WTC11 (cell line): ENCODE measurements around the gene RASSF4. TPM values are rescaled to one million over a fixed set of nuclear protein-coding genes. Genes with fewer than 3 reads are reported as not detected.

Experiments used
- ATAC-seq: fragments of 200-7000 bp; cut with Tn5 transposase; 2 replicates; pipeline ENCODE4 v1.10.0; 2021; ENCODE audit warnings: mild to moderate bottlenecking, moderate library complexity
- CTCF ChIA-PET: fragments of 300-600 bp; sonication (Branson Sonifier 250); formaldehyde crosslinking; loops from one replicate; lab custom pipeline; 2021; ENCODE audit warnings: antibody characterized with exemption; lab: Charles Lee
- POLR2A ChIA-PET: fragments of 350-600 bp; sonication (Branson Sonifier 250); formaldehyde crosslinking; loops from one replicate; lab custom pipeline; 2021; ENCODE audit warnings: antibody characterized with exemption; lab: Charles Lee
- DNase-seq: peaks from one replicate; pipeline ENCODE4 v3.0.0; 2021; ENCODE audit warnings: low spot score
- H3K27ac Mint-ChIP-seq: 2 replicates; pipeline ENCODE4 v1.8.0; 2021; ENCODE audit warnings: mixed read lengths
- H3K27me3 Mint-ChIP-seq: 2 replicates; pipeline ENCODE4 v1.8.0; 2021; ENCODE audit warnings: low read depth, mild to moderate bottlenecking, moderate library complexity, mixed read lengths
- H3K36me3 Mint-ChIP-seq: 2 replicates; pipeline ENCODE4 v1.8.0; 2021; ENCODE audit warnings: mixed read lengths
- H3K4me1 Mint-ChIP-seq: 2 replicates; pipeline ENCODE4 v1.8.0; 2022; ENCODE audit warnings: mixed read lengths
- H3K4me3 Mint-ChIP-seq: 2 replicates; pipeline ENCODE4 v1.8.0; 2021; ENCODE audit warnings: mild to moderate bottlenecking, moderate library complexity, mixed read lengths
- H3K9me3 Mint-ChIP-seq: 2 replicates; pipeline ENCODE4 v1.8.0; 2021; ENCODE audit warnings: mixed read lengths
- ESRRA ChIP-seq: sonication (generic); formaldehyde crosslinking; IDR thresholded peaks from 2 replicates; pipeline ENCODE4 v1.8.1; 2022; ENCODE audit warnings: mild to moderate bottlenecking, missing genetic modification reagents, borderline replicate concordance
- FOXP1 ChIP-seq: sonication (generic); formaldehyde crosslinking; IDR thresholded peaks from 2 replicates; pipeline ENCODE4 v1.8.0; 2022; ENCODE audit warnings: missing genetic modification reagents, mild to moderate bottlenecking, moderate library complexity, borderline replicate concordance
- IRF2 ChIP-seq: sonication (generic); formaldehyde crosslinking; IDR thresholded peaks from 2 replicates; pipeline ENCODE4 v1.8.0; 2022; ENCODE audit warnings: low read depth, missing genetic modification reagents, borderline replicate concordance
- MYBL2 ChIP-seq: sonication (generic); formaldehyde crosslinking; IDR thresholded peaks from 2 replicates; pipeline ENCODE4 v1.8.1; 2023; ENCODE audit warnings: mild to moderate bottlenecking, moderate library complexity, missing genetic modification reagents
- NR1H2 ChIP-seq: sonication (generic); formaldehyde crosslinking; IDR thresholded peaks from 2 replicates; pipeline ENCODE4 v1.9.0; 2021; ENCODE audit warnings: mild to moderate bottlenecking, moderate library complexity, missing genetic modification reagents
- NR3C1 ChIP-seq: sonication (generic); formaldehyde crosslinking; conservative IDR thresholded peaks from 2 replicates; pipeline ENCODE4 v1.8.1; 2023; ENCODE audit warnings: low read depth, mild to moderate bottlenecking, missing genetic modification reagents
- RORB ChIP-seq: fragments of 250-450 bp; sonication (Bioruptor Pico); IDR thresholded peaks from 2 replicates; pipeline ENCODE4 v1.9.0; 2021; ENCODE audit warnings: mild to moderate bottlenecking
- SMAD3 ChIP-seq: sonication (generic); formaldehyde crosslinking; IDR thresholded peaks from 2 replicates; pipeline ENCODE4 v1.8.0; 2022; ENCODE audit warnings: missing genetic modification reagents, mild to moderate bottlenecking, borderline replicate concordance
- SOX15 ChIP-seq: fragments of 250-450 bp; sonication (Bioruptor Pico); IDR thresholded peaks from 2 replicates; pipeline ENCODE4 v1.9.0; 2021; ENCODE audit warnings: mild to moderate bottlenecking
- TEAD4 ChIP-seq: sonication (generic); formaldehyde crosslinking; IDR thresholded peaks from 2 replicates; pipeline ENCODE4 v1.8.0; 2022; ENCODE audit warnings: mild to moderate bottlenecking, missing genetic modification reagents
- ZNF138 ChIP-seq: sonication (generic); formaldehyde crosslinking; conservative IDR thresholded peaks from 2 replicates; pipeline ENCODE4 v1.8.1; 2022; ENCODE audit warnings: mild to moderate bottlenecking, moderate library complexity, missing genetic modification reagents
- ZNF263 ChIP-seq: sonication (generic); formaldehyde crosslinking; IDR thresholded peaks from 2 replicates; pipeline ENCODE4 v1.8.1; 2022; ENCODE audit warnings: low read depth, mild to moderate bottlenecking, moderate library complexity, missing genetic modification reagents
- ZNF416 ChIP-seq: fragments of 250-450 bp; sonication (Bioruptor Pico); IDR thresholded peaks from 2 replicates; pipeline ENCODE4 v1.9.0; 2021; ENCODE audit warnings: mild to moderate bottlenecking, inconsistent platforms
- total RNA-seq: library from RNA; stranded (reverse); gene quantifications from 3 replicates; pipeline ENCODE4 v1.2.3, GENCODE V29; 2021
- TF ChIP-seq, protein P1 (sequence below): sonication (generic); formaldehyde crosslinking; IDR thresholded peaks from 2 replicates; pipeline ENCODE4 v1.8.1; 2023; ENCODE audit warnings: mild to moderate bottlenecking, missing genetic modification reagents, moderate library complexity
- TF ChIP-seq, protein P2 (sequence below): fragments of 250-450 bp; sonication (Bioruptor Pico); conservative IDR thresholded peaks from 2 replicates; pipeline ENCODE4 v1.9.0; 2021; ENCODE audit warnings: mild to moderate bottlenecking
- TF ChIP-seq, protein P3 (sequence below): fragments of 250-450 bp; sonication (Bioruptor Pico); IDR thresholded peaks from 2 replicates; pipeline ENCODE4 v1.9.0; 2021; ENCODE audit warnings: mild to moderate bottlenecking
- TF ChIP-seq, protein P4 (sequence below): fragments of 250-450 bp; sonication (Bioruptor Pico); IDR thresholded peaks from 2 replicates; pipeline ENCODE4 v1.9.0; 2021; ENCODE audit warnings: mild to moderate bottlenecking, borderline replicate concordance
- TF ChIP-seq, protein P5 (sequence below): sonication (generic); formaldehyde crosslinking; IDR thresholded peaks from 2 replicates; pipeline ENCODE4 v1.8.0; 2023; ENCODE audit warnings: missing genetic modification reagents, mild to moderate bottlenecking, borderline replicate concordance
- TF ChIP-seq, protein P6 (sequence below): sonication (generic); formaldehyde crosslinking; IDR thresholded peaks from 2 replicates; pipeline ENCODE4 v1.8.1; 2022; ENCODE audit warnings: low read depth, mild to moderate bottlenecking, moderate library complexity, missing genetic modification reagents, borderline replicate concordance

Gene RASSF4
- total RNA-seq, 1 experiment from 2014 or later, result 15.7 TPM

DNA sequence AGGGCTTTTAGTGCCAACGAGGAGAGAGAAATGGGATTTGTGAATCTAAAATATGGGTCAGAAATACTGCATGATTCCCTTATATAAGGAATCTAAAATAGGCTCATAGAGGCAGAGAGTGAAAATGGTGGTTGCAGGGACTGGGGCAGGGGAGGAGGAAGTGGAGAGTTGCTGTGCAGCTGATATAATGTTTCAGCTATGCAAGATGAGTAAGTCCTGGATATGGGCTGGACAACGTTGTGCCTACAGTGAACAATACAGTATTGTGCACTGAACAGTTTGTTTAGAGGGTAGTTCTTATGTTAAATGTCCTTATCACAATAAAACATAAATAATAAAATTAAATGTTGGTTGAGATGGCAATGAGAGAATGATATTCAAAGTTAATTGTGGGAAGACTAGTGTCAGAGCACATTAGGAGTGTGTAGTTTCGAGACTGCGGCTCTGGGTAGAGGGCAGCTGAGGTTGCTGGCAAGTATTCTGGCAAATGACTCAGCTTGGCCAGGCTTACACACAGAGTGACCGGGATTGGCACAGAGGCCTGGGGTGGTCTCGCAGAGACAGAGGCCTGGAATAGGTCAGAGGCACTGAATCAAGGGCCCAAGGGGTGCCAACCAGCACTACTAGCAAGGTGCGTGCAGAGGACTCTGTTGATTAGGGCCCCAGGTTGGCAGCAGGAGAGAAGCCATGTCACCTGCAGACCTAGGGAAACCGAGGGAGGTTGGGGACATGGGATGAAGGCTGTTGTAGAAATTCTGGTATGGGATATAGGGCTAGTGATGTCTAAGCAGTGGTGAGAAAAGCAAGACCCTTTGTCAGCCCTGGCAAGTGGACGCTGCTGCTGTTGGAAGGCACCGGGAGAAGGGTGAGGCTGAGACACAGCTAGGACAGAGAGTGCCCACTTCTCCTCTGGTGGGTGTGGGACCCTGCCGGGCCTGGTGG, 21.8 kb downstream of the RASSF4 start:
- Mint-ChIP-seq H3K9me3 (no peaks in the 10 kb centered on the region), H3K27me3 (peaks cover 8% of the 10 kb centered on the region; the same call in 1 of the 2 replicates), H3K27ac (no peak overlapping the region), H3K36me3 (no peaks in the 10 kb centered on the region), H3K4me1 (peaks cover 52% of the 10 kb centered on the region), H3K4me3 (no peak overlapping the region)
- CTCF ChIA-PET, result interaction anchor here (1.2 to 3.7 kb wide), 4 partner anchors 9 to 49 kb away, joined by 3 to 46 read pairs (median 22); partner anchors contain the start of gene RASSF4
- no peak for ATAC-seq
- no peak for DNase-seq
- TF ChIP-seq TEAD4 (CRISPR knock-in tag), result no peak
- TF ChIP-seq ZNF263, result no peak
- TF ChIP-seq ESRRA (CRISPR knock-in tag), result no peak
- no peak for TF ChIP-seq FOXP1 (CRISPR knock-in tag)
- TF ChIP-seq, all 79 proteins: peak for 0
- POLR2A ChIA-PET, result no interaction called here

DNA sequence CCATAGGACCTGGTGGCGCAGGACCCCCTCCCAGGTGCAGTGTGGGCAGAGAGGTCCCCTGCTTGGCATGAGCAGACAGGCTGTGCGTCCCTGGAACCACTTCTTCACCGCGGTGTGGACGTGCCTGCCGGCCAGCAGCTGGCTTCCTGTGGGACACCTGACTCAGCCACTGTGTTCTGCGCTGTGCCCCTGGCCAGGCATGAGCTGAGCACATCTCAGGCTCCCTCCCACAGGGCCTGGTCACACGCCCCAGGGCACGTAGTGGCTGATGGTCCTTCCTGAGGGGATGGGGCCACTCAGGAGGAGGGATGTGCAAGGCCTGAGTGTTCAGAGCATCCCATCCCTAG, 22.5 kb downstream of the RASSF4 start:
- Mint-ChIP-seq H3K27ac (no peak overlapping the region), H3K9me3 (no peaks in the 10 kb centered on the region), H3K4me3 (no peak overlapping the region), H3K36me3 (no peaks in the 10 kb centered on the region), H3K27me3 (peaks cover 3% of the 10 kb centered on the region; the same call in 1 of the 2 replicates), H3K4me1 (peaks cover 55% of the 10 kb centered on the region)
- TF ChIP-seq IRF2 (CRISPR knock-in tag), result no peak
- no peak for TF ChIP-seq SMAD3 (CRISPR knock-in tag)
- TF ChIP-seq RORB, result no peak
- TF ChIP-seq NR1H2, result no peak
- no peak for TF ChIP-seq NR3C1 (CRISPR knock-in tag)
- no peak for TF ChIP-seq TEAD4 (CRISPR knock-in tag)
- TF ChIP-seq, protein P1, sequence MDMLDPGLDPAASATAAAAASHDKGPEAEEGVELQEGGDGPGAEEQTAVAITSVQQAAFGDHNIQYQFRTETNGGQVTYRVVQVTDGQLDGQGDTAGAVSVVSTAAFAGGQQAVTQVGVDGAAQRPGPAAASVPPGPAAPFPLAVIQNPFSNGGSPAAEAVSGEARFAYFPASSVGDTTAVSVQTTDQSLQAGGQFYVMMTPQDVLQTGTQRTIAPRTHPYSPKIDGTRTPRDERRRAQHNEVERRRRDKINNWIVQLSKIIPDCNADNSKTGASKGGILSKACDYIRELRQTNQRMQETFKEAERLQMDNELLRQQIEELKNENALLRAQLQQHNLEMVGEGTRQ (CRISPR knock-in tag), result no peak
- TF ChIP-seq, protein P2, sequence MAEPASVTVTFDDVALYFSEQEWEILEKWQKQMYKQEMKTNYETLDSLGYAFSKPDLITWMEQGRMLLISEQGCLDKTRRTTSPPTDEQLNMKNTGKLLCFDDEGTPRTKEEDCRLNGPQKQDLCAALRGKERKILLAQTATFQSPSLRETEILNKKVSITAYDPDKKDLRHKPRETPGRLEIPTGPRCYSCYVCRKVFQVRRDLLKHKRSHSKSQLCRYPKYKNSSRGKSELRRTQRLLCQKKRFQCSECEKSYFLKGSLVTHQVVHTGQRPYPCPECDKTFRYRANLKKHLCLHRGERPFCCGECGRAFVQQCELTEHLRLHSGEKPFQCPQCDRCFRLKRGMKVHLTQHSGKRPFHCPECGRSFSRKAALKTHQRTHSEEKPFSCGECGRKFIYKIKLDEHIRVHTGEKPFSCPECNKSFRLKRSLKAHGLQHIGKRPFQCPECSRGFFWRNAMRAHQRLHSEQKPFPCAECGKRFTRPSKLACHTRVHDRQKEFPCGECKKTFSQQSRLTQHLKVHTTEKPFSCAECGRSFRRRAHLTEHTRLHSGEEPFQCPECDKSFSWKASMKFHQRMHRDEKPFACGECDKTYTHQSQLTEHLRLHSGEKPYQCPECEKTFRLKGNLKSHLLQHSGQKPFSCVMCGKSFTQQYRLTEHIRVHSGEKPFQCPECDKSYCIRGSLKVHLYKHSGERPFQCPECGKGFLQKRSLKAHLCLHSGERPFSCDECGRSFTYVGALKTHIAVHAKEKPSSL (CRISPR knock-in tag), result no peak
- TF ChIP-seq ZNF138 (CRISPR knock-in tag), result no peak
- no peak for TF ChIP-seq ZNF416 (CRISPR knock-in tag)
- TF ChIP-seq, protein P3, sequence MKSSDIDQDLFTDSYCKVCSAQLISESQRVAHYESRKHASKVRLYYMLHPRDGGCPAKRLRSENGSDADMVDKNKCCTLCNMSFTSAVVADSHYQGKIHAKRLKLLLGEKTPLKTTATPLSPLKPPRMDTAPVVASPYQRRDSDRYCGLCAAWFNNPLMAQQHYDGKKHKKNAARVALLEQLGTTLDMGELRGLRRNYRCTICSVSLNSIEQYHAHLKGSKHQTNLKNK (CRISPR knock-in tag), result no peak
- TF ChIP-seq, protein P4, sequence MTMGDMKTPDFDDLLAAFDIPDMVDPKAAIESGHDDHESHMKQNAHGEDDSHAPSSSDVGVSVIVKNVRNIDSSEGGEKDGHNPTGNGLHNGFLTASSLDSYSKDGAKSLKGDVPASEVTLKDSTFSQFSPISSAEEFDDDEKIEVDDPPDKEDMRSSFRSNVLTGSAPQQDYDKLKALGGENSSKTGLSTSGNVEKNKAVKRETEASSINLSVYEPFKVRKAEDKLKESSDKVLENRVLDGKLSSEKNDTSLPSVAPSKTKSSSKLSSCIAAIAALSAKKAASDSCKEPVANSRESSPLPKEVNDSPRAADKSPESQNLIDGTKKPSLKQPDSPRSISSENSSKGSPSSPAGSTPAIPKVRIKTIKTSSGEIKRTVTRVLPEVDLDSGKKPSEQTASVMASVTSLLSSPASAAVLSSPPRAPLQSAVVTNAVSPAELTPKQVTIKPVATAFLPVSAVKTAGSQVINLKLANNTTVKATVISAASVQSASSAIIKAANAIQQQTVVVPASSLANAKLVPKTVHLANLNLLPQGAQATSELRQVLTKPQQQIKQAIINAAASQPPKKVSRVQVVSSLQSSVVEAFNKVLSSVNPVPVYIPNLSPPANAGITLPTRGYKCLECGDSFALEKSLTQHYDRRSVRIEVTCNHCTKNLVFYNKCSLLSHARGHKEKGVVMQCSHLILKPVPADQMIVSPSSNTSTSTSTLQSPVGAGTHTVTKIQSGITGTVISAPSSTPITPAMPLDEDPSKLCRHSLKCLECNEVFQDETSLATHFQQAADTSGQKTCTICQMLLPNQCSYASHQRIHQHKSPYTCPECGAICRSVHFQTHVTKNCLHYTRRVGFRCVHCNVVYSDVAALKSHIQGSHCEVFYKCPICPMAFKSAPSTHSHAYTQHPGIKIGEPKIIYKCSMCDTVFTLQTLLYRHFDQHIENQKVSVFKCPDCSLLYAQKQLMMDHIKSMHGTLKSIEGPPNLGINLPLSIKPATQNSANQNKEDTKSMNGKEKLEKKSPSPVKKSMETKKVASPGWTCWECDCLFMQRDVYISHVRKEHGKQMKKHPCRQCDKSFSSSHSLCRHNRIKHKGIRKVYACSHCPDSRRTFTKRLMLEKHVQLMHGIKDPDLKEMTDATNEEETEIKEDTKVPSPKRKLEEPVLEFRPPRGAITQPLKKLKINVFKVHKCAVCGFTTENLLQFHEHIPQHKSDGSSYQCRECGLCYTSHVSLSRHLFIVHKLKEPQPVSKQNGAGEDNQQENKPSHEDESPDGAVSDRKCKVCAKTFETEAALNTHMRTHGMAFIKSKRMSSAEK (CRISPR knock-in tag), result no peak
- TF ChIP-seq, protein P5, sequence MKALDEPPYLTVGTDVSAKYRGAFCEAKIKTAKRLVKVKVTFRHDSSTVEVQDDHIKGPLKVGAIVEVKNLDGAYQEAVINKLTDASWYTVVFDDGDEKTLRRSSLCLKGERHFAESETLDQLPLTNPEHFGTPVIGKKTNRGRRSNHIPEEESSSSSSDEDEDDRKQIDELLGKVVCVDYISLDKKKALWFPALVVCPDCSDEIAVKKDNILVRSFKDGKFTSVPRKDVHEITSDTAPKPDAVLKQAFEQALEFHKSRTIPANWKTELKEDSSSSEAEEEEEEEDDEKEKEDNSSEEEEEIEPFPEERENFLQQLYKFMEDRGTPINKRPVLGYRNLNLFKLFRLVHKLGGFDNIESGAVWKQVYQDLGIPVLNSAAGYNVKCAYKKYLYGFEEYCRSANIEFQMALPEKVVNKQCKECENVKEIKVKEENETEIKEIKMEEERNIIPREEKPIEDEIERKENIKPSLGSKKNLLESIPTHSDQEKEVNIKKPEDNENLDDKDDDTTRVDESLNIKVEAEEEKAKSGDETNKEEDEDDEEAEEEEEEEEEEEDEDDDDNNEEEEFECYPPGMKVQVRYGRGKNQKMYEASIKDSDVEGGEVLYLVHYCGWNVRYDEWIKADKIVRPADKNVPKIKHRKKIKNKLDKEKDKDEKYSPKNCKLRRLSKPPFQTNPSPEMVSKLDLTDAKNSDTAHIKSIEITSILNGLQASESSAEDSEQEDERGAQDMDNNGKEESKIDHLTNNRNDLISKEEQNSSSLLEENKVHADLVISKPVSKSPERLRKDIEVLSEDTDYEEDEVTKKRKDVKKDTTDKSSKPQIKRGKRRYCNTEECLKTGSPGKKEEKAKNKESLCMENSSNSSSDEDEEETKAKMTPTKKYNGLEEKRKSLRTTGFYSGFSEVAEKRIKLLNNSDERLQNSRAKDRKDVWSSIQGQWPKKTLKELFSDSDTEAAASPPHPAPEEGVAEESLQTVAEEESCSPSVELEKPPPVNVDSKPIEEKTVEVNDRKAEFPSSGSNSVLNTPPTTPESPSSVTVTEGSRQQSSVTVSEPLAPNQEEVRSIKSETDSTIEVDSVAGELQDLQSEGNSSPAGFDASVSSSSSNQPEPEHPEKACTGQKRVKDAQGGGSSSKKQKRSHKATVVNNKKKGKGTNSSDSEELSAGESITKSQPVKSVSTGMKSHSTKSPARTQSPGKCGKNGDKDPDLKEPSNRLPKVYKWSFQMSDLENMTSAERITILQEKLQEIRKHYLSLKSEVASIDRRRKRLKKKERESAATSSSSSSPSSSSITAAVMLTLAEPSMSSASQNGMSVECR (CRISPR knock-in tag), result no peak
- TF ChIP-seq, protein P6, sequence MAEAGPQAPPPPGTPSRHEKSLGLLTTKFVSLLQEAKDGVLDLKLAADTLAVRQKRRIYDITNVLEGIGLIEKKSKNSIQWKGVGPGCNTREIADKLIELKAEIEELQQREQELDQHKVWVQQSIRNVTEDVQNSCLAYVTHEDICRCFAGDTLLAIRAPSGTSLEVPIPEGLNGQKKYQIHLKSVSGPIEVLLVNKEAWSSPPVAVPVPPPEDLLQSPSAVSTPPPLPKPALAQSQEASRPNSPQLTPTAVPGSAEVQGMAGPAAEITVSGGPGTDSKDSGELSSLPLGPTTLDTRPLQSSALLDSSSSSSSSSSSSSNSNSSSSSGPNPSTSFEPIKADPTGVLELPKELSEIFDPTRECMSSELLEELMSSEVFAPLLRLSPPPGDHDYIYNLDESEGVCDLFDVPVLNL (CRISPR knock-in tag), result no peak
- TF ChIP-seq MYBL2, result no peak
- TF ChIP-seq SOX15 (CRISPR knock-in tag), result no peak
- TF ChIP-seq FOXP1 (CRISPR knock-in tag), result no peak
- DNase-seq, result no peak
- CTCF ChIA-PET, result no interaction called here
- POLR2A ChIA-PET, result no interaction called here
- ATAC-seq, result no peak
